Prostate gland (tissue), 2 donors: ENCODE data around the gene MPPED2. TPM values are rescaled to one million over a fixed set of nuclear protein-coding genes. Genes with fewer than 3 reads are reported as not detected.

Experiments
- DNase-seq: peaks from one replicate; pipeline ENCODE4 v3.0.0-alpha.2; 2019; ENCODE audit warnings: low spot score
- H3K27ac ChIP-seq, 2 donors: fragments of 200-600 bp; sonication (generic); 2 replicates each; pipeline ENCODE4 v1.5.1; 2017 to 2019
- H3K27me3 ChIP-seq: fragments of 200-600 bp; sonication (generic); replicated peaks from 2 replicates; pipeline ENCODE4 v1.5.1; 2019; ENCODE audit not compliant: insufficient read depth
- H3K36me3 ChIP-seq, 2 donors: fragments of 200-600 bp; sonication (generic); 1 replicate in 1 of 2; 2 replicates in 1 of 2; pipeline versions ENCODE4 v1.5.1 to v1.8.1; 2017 to 2019
- H3K4me1 ChIP-seq: fragments of 200-600 bp; sonication (generic); replicated peaks from 2 replicates; pipeline ENCODE4 v1.5.1; 2019
- H3K4me3 ChIP-seq, 2 donors: fragments of 200-600 bp; sonication (generic); 2 replicates each; pipeline ENCODE4 v1.5.1; 2017 to 2019
- H3K9me3 ChIP-seq: fragments of 200-600 bp; sonication (generic); 2 replicates; pipeline ENCODE4 v1.5.1; 2017
- CTCF ChIP-seq, 4 experiments: fragments of 200-600 bp in 2 of 4; fragments of 450-650 bp in 2 of 4; sonication (generic) in 2 of 4; IDR thresholded peaks; 1 replicate in 3 of 4; 2 replicates in 1 of 4; pipeline ENCODE4 v1.5.1; 2016 to 2019; ENCODE audit warnings: antibody characterized with exemption in 4 of 4, mild to moderate bottlenecking in 2 of 4, moderate library complexity in 2 of 4
- POLR2A ChIP-seq: fragments of 450-650 bp; IDR thresholded peaks from one replicate; pipeline ENCODE4 v1.6.1; 2016; ENCODE audit warnings: antibody characterized with exemption, mild to moderate bottlenecking
- POLR2AphosphoS5 ChIP-seq: sonication (generic); formaldehyde crosslinking; IDR thresholded peaks from one replicate; pipeline ENCODE4 v1.6.1; 2017; ENCODE audit warnings: antibody characterized with exemption
- WGBS: methylation state at CpG from one replicate; pipeline ENCODE4 v1.1.5; 2018; 5-methylcytosine and 5-hydroxymethylcytosine counted together
- intact Hi-C: fragments of 100-400 bp; cut with DNase I; formaldehyde crosslinking; loops from one replicate; pipeline ENCODE4 v1.14.2; 2022
- total RNA-seq, 2 donors: library from RNA; depleted of rRNA; stranded (reverse); fragments of >200 nt; gene quantifications; one replicate each; pipeline ENCODE4 v1.1.0, GENCODE V29; 2016

Gene MPPED2
- total RNA-seq, 2 donors from 2014 or later = 28.4 to 34.9 TPM

- Histone ChIP-seq H3K4me3 (no peak overlapping the region), H3K9me3 (no peaks in the 10 kb centered on the region), H3K4me1 (peaks cover 10% of the 10 kb centered on the region), H3K27me3 (no peaks in the 10 kb centered on the region), H3K27ac (peak overlapping the region; percentile 60 to 73), H3K36me3 (no peaks in the 10 kb centered on the region)
- intact Hi-C loops = no loop called here
- TF ChIP-seq POLR2A (no peak), POLR2AphosphoS5 (no peak), CTCF (IDR thresholded peaks at IDR 0.05) (no peak)
- 45% methylated on average over 3 of the region's 3 CpGs for WGBS
- DNase-seq = no peak
Observed at GRCh38 chr11:30434901-30435300, 151.3 kb downstream of the MPPED2 start.

- Histone ChIP-seq H3K4me3 (no peak overlapping the region), H3K27ac (peak overlapping the region in 1 of 2 donors; percentile 73), H3K9me3 (no peaks in the 10 kb centered on the region), H3K36me3 (no peaks in the 10 kb centered on the region), H3K4me1 (peaks cover 10% of the 10 kb centered on the region), H3K27me3 (no peaks in the 10 kb centered on the region)
- 48% methylated on average over 1 of the region's 1 CpG for WGBS
- DNase-seq = no peak
- intact Hi-C loops = no loop called here
- TF ChIP-seq POLR2A (no peak), POLR2AphosphoS5 (no peak), CTCF (IDR thresholded peaks at IDR 0.05) (no peak)
Observed at GRCh38 chr11:30433831-30434230, 152.3 kb downstream of the MPPED2 start.

GRCh38 chr11:30432716-30433115 lies 153.4 kb downstream of the MPPED2 start:
- no peak overlapping the region for H3K4me3 ChIP-seq
- no peaks in the 10 kb centered on the region for H3K27me3 ChIP-seq
- peaks cover 10% of the 10 kb centered on the region for H3K4me1 ChIP-seq
- DNase-seq = no peak
- H3K36me3 ChIP-seq = no peaks in the 10 kb centered on the region
- peak overlapping the region; percentile 19 to 58 for H3K27ac ChIP-seq
- TF ChIP-seq CTCF (IDR thresholded peaks at IDR 0.05) (no peak), POLR2A (no peak), POLR2AphosphoS5 (no peak)
- intact Hi-C loops = no loop called here
- H3K9me3 ChIP-seq = no peaks in the 10 kb centered on the region
- WGBS = 59% methylated on average over 2 of the region's 2 CpGs

- Histone ChIP-seq H3K27ac (peak overlapping the region; percentile 19 to 58), H3K27me3 (no peaks in the 10 kb centered on the region), H3K36me3 (no peaks in the 10 kb centered on the region), H3K4me3 (no peak overlapping the region), H3K4me1 (peaks cover 10% of the 10 kb centered on the region), H3K9me3 (no peaks in the 10 kb centered on the region)
- no peak for DNase-seq
- no peak for TF ChIP-seq POLR2A
- TF ChIP-seq CTCF (IDR thresholded peaks at IDR 0.05) = no peak
- 53% methylated on average over 1 of the region's 1 CpG for WGBS
- intact Hi-C loops = no loop called here
Observed at GRCh38 chr11:30432178-30432577, 154.0 kb downstream of the MPPED2 start.

GRCh38 chr11:30431127-30431814 lies 154.9 kb downstream of the MPPED2 start:
- intact Hi-C loops = no loop called here

More at GRCh38 chr11:30431127-30431814, 154.9 kb downstream of the MPPED2 start:
- no peak overlapping the region for H3K4me3 ChIP-seq
- TF ChIP-seq POLR2AphosphoS5 (peak; percentile 29), POLR2A (no peak), CTCF (IDR thresholded peaks at IDR 0.05) (no peak)
- no peaks in the 10 kb centered on the region for H3K9me3 ChIP-seq
- no peaks in the 10 kb centered on the region for H3K36me3 ChIP-seq
- WGBS = 88% methylated on average over 4 of the region's 4 CpGs
- H3K4me1 ChIP-seq = peaks cover 10% of the 10 kb centered on the region
- H3K27me3 ChIP-seq = no peaks in the 10 kb centered on the region
- no peak for DNase-seq
- peak overlapping the region in 1 of 2 donors; percentile 58 for H3K27ac ChIP-seq
